ENCODE data around the gene ZNF865. TPM values are rescaled to one million over a fixed set of nuclear protein-coding genes. Genes with fewer than 3 reads are reported as not detected.
"Not testable (repeated sequence)": the region's sequence is repeated elsewhere in the genome, so short reads cannot be mapped to it uniquely, and the experiment has no call there.

The ZNF865 gene
- 5.7 and 13.1 TPM in 2 replicates for total RNA-seq

DNA sequence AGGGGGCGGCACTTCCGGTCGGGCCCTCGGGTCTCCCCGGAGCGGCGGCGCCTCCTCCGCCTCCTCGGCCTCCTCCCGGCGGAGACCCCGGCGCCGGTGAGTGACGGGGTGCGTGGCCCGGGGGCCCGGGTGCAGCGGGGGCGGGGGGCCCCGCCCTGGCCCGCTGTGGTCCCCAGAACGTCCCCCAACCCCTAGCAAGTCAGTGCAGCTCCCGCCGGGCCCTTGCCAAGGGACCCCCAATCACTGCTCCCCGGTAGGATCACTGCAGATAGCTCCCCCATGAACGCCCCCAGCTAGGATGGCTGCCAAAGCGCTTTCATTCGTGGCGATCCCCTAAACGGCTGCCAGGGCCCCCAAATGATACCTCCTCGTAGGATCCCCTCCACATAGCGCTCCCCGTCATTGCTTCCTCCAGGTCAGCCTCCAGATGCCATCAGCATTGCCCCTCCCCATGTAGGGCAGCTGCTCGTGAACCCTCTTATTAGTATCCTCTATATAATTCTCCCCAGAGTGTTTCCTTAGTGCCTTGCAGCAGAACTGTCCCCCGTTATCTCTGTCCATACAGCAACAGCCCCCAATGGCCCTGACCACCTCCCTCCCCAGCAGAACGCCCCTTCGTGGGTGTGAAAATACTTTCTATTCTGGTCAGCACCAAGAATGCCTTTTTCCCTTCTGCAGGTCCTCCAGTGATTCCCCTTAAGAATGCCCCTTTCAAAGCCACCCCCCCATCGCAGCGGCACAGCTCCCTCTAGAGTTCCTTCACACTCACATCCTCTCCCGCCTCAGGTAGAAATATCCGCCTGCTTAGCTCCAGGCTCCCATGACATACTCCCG lies at the start of gene ZNF865:
Gene ZNF865 (plus strand): TSS at position 11 of the 834 bp plus-strand sequence. CDS start 7,972 bp downstream, outside the sequence.
- no peak for DNase-seq (ENCODE audit: extremely low read depth, low read depth, low spot score)

DNA sequence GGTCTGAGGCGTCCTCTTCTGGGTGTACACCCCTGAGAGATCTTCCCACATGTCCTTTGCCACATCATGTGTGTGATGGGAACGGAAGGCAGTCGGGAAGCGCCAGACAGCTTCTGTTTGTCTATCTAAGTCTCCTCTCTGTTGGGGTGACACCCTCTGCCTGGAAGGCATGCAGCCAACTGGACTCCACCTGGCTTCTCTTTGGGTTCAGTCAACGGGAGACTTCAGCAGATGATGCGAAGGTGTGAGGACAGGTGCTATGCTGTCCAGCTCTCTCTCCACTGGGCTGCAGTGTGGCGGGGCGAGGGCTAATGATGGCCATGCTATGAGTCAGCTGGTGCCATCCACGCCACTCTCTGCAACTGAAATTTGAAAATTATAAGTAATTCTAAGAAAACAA lies 45.8 kb upstream of the ZNF865 start:
- no peak for DNase-seq (ENCODE audit: extremely low read depth, low read depth, low spot score)

DNA sequence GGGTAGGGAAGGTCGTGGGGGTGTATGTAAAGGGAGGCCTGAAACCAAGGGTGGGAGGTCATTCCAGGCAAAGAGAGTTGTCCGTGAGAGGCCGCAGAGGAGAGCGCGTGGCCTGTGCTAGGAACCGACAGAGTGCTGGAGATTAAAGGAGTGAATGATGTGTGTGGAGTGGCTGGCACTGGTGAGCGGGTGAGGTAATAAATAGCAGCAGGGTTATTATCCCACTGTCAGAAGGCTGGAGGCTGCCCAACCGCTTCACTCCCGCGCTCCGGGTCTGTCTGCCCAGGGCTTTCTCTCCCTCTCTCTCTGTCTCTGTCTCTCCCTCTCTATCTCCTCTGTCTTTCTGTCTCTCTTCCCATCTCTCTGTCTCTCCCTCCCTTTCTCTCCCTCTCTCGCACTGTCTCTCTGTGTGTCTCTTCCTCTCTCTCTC lies 42.2 kb upstream of the ZNF865 start:
- no peak for DNase-seq (ENCODE audit: extremely low read depth, low read depth, low spot score)

- DNase-seq (ENCODE audit: extremely low read depth, low read depth, low spot score), result no peak
Measured at GRCh38 chr19:55566823-55567222, 38.6 kb upstream of the ZNF865 start.

- no peak for DNase-seq (ENCODE audit: extremely low read depth, low read depth, low spot score)
Measured at GRCh38 chr19:55567708-55568328, 37.6 kb upstream of the ZNF865 start.

- DNase-seq (ENCODE audit: extremely low read depth, low read depth, low spot score), result not testable (repeated sequence)
Measured at GRCh38 chr19:55569477-55569876, 36.0 kb upstream of the ZNF865 start.

DNA sequence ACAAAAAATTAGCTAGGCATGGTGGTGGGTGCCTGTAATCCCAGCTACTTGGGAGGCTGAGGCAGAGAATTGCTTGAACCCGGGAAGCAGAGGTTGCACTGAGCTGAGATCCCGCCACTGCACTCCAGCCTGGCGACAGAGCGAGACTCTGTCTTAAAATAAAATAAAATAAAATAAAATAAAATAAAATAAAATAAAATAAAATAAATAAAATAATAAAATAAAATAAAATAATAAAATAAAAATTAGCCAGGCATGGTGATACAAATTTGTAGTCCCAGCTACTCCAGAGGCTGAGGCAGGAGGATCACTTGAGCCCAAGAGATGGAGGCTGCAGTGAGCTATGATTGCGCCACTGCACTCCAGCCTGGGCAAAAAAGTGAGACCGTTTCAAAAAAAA lies 31.5 kb upstream of the ZNF865 start:
- not testable (repeated sequence) for DNase-seq (ENCODE audit: extremely low read depth, low read depth, low spot score)

- DNase-seq (ENCODE audit: extremely low read depth, low read depth, low spot score), result no peak
Measured at GRCh38 chr19:55576746-55577145, 28.7 kb upstream of the ZNF865 start.

- no peak for DNase-seq (ENCODE audit: extremely low read depth, low read depth, low spot score)
Measured at GRCh38 chr19:55578031-55578760, 27.3 kb upstream of the ZNF865 start.

- DNase-seq (ENCODE audit: extremely low read depth, low read depth, low spot score), result no peak
Measured at GRCh38 chr19:55578761-55579747, 26.4 kb upstream of the ZNF865 start.

GRCh38 chr19:55579766-55580621 lies 25.5 kb upstream of the ZNF865 start:
- DNase-seq (ENCODE audit: extremely low read depth, low read depth, low spot score), result no peak

DNA sequence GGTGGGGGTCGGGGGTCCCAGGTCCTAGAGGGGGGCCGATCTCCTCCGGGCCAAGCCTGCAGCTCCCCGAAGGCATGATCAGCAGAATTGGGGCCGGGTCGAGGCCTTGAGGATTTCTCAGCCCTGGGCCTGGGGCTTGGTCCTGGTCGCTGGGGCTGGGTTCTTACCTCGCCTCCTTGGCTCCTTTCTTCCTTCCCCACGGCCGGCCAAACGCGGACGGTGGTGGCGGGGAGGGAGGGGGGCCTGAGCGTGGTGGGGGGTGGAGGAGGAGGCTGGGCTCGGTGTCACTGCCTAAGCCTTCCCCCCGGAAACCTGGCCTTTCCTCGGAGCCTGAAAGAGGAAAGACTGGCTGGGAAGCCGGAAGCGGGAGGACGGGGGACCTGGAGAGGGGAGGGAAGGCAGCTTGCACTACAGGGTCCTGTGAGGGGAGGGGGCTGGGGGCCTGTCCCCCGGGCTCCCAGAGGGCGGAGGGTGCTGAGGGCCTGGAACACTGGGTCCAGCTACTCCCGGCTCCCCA lies 24.8 kb upstream of the ZNF865 start, which contains the start of gene ZNF579:
Gene ZNF579 (minus strand): TSS at position 221 of the 517 bp plus-strand sequence. CDS start 1,209 bp downstream, outside the sequence.
- no peak for DNase-seq (ENCODE audit: extremely low read depth, low read depth, low spot score)

GRCh38 chr19:55581145-55581822 lies 24.2 kb upstream of the ZNF865 start:
- DNase-seq (ENCODE audit: extremely low read depth, low read depth, low spot score), result no peak

GRCh38 chr19:55581823-55582223 lies 23.6 kb upstream of the ZNF865 start:
- no peak for DNase-seq (ENCODE audit: extremely low read depth, low read depth, low spot score)

DNA sequence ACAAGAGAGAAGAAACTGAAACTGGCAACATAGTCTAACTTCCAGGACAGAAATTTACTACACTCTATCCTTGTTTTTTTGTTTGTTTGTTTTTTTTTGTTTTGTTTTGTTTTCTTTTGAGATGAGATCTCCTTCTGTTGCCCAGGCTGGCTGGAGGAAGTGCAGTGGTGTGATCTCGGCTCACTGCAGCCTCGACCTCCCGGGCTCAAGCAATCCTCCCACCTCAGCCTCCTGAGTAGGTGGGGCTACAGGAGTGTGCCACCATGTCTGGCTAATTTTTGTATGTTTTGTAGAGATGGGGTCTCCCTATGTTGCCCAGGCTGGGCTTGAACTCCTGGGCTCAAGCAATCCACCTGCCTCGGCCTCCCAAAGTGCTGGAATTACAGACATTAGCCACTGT lies 23.2 kb upstream of the ZNF865 start:
- DNase-seq (ENCODE audit: extremely low read depth, low read depth, low spot score), result not testable (repeated sequence)

DNA sequence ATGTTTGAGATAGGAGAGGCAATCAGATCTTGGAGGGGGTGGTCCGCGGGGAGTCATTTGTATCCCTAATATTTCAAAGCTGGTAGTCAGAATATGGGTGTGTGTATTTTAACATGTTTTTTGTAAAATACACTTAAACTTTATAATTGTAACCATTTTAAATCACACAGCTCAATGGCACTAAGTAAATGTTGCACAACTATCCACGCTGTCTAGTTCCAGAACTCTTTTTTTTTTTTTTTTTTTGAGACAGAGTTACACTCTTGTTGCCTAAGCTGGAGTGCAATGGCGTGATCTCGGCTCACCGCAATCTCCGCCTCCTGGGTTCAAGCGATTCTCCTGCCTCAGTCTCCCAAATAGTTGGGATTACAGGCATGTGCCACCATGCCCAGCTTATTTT lies 21.6 kb upstream of the ZNF865 start:
- not testable (repeated sequence) for DNase-seq (ENCODE audit: extremely low read depth, low read depth, low spot score)

GRCh38 chr19:55584871-55585270 lies 20.6 kb upstream of the ZNF865 start:
- DNase-seq (ENCODE audit: extremely low read depth, low read depth, low spot score), result no peak

- DNase-seq (ENCODE audit: extremely low read depth, low read depth, low spot score), result no peak
Measured at GRCh38 chr19:55585658-55586339, 19.6 kb upstream of the ZNF865 start.
